GM12878 (cell line): Measurements from ENCODE around the gene MOK. TPM values are rescaled to one million over a fixed set of nuclear protein-coding genes. Genes with fewer than 3 reads are reported as not detected.

ENCODE experiments used
- ATAC-seq: fragments of 200-7000 bp; cut with Tn5 transposase; 3 replicates; pipeline ENCODE4 v1.9.1; 2020; ENCODE audit warnings: mild to moderate bottlenecking, moderate library complexity
- BruUV-seq: library from RNA; stranded (reverse); fragments of 400-500 nt; replicated peaks from 2 replicates; lab custom pipeline; 2021; lab: Mats Ljungman, UMichigan
- CTCF ChIA-PET: fragments of 300-600 bp; sonication (Branson Sonifier 250); formaldehyde crosslinking; extraction: SDS; loops from one replicate; lab custom pipeline; 2021; ENCODE audit warnings: inconsistent platforms; lab: Yijun Ruan, JAX
- POLR2A ChIA-PET: fragments of 350-600 bp; formaldehyde crosslinking; extraction: SDS; loops from one replicate; lab custom pipeline; 2021; ENCODE audit warnings: inconsistent platforms; lab: Charles Lee
- RAD21 ChIA-PET: fragments of 300-600 bp; sonication (Branson Sonifier 250); formaldehyde crosslinking; loops from one replicate; lab custom pipeline; 2023; ENCODE audit warnings: antibody characterized with exemption; ENCODE audit not compliant: unreplicated experiment; lab: Charles Lee
- SMC1A ChIA-PET: fragments of 300-600 bp; sonication (Branson Sonifier 250); formaldehyde crosslinking; loops from one replicate; lab custom pipeline; 2023; ENCODE audit not compliant: unreplicated experiment, uncharacterized antibody; lab: Charles Lee
- DNase-seq: peaks from one replicate; pipeline ENCODE4 v3.0.0-alpha.2; 2011; ENCODE audit warnings: low read depth, low spot score
- FAIRE-seq: peaks from 3 replicates; lab custom pipeline; 2011; peaks lifted over from hg19 to GRCh38; lab: Jason Lieb, UNC
- H2AFZ ChIP-seq: 2 replicates; pipeline ENCODE4 v1.6.0; 2011; ENCODE audit warnings: low read depth, low read length, control low read depth; ENCODE audit not compliant: control insufficient read depth
- H3K27ac ChIP-seq: 2 replicates; pipeline ENCODE4 v1.5.1; 2011; ENCODE audit warnings: control low read depth; ENCODE audit not compliant: control insufficient read depth, insufficient read depth
- H3K27me3 ChIP-seq, 2 experiments: replicated peaks in 1 of 2; 2 replicates each; pipeline versions ENCODE4 v1.6.0 to v1.6.1; 2011; ENCODE audit warnings: low read length in 1 of 2; ENCODE audit not compliant: control insufficient read depth in 2 of 2, insufficient read depth in 2 of 2
- H3K36me3 ChIP-seq, 2 experiments: 2 replicates each; pipeline ENCODE4 v1.5.1; 2011; ENCODE audit warnings: low read length in 1 of 2; ENCODE audit not compliant: control insufficient read depth in 2 of 2, insufficient read depth in 2 of 2
- H3K4me1 ChIP-seq: 2 replicates; pipeline ENCODE4 v1.6.1; 2011; ENCODE audit warnings: mild to moderate bottlenecking, low read length, moderate library complexity, mixed read lengths; ENCODE audit not compliant: control insufficient read depth, insufficient read depth
- H3K4me2 ChIP-seq: 2 replicates; pipeline ENCODE4 v1.6.0; 2011; ENCODE audit warnings: control low read depth; ENCODE audit not compliant: control insufficient read depth, insufficient read depth
- H3K4me3 ChIP-seq: fragments of 200-600 bp; sonication (generic); 2 replicates; pipeline ENCODE4 v1.5.1; 2016
- H3K79me2 ChIP-seq: 2 replicates; pipeline ENCODE4 v1.6.0; 2011; ENCODE audit warnings: low read length; ENCODE audit not compliant: control insufficient read depth, insufficient read depth
- H3K9ac ChIP-seq: 2 replicates; pipeline ENCODE4 v1.8.0; 2011; ENCODE audit warnings: low read length, control low read depth, mixed read lengths; ENCODE audit not compliant: control insufficient read depth, insufficient read depth
- H3K9me3 ChIP-seq: replicated peaks from 3 replicates; pipeline ENCODE4 v1.5.1; 2011; ENCODE audit warnings: mild to moderate bottlenecking, low read length; ENCODE audit not compliant: control insufficient read depth, insufficient read depth
- H4K20me1 ChIP-seq: 2 replicates; pipeline ENCODE4 v1.6.0; 2011; ENCODE audit not compliant: control insufficient read depth, insufficient read depth
- MTA3 ChIP-seq: IDR thresholded peaks from 2 replicates; pipeline ENCODE4 v1.6.1; 2012; ENCODE audit warnings: low read length, inconsistent platforms, borderline replicate concordance
- NRF1 ChIP-seq: conservative IDR thresholded peaks from 2 replicates; pipeline ENCODE4 v1.6.1; 2011; ENCODE audit warnings: mild to moderate bottlenecking, low read depth, low read length, improper control_type of control experiment
- PML ChIP-seq: IDR thresholded peaks from 2 replicates; pipeline ENCODE4 v1.6.1; 2012; ENCODE audit warnings: low read length, inconsistent platforms
- SMAD1 ChIP-seq: fragments of 450-650 bp; IDR thresholded peaks from 2 replicates; pipeline ENCODE4 v1.6.1; 2018; ENCODE audit warnings: mild to moderate bottlenecking, low read depth; ENCODE audit not compliant: partially characterized antibody
- SMAD5 ChIP-seq: IDR thresholded peaks from 2 replicates; pipeline ENCODE4 v1.6.1; 2016; ENCODE audit warnings: antibody characterized with exemption, low read depth
- STAT1 ChIP-seq: fragments of 450-650 bp; conservative IDR thresholded peaks from 2 replicates; pipeline ENCODE4 v1.6.1; 2014; ENCODE audit warnings: antibody characterized with exemption, mild to moderate bottlenecking
- TCF12 ChIP-seq: IDR thresholded peaks from 2 replicates; pipeline ENCODE4 v1.6.1; 2011; ENCODE audit warnings: low read depth, mild to moderate bottlenecking, low read length
- WRNIP1 ChIP-seq: IDR thresholded peaks from 2 replicates; pipeline ENCODE4 v1.6.1; 2011; ENCODE audit warnings: low read depth, low read length, improper control_type of control experiment, borderline replicate concordance
- ZSCAN29 ChIP-seq: fragments of 450-650 bp; IDR thresholded peaks from 2 replicates; pipeline ENCODE4 v1.6.1; 2017; ENCODE audit warnings: mild to moderate bottlenecking, moderate library complexity
- WGBS: methylation state at CpG from one replicate; pipeline ENCODE4 v1.1.6; 2016; ENCODE audit warnings: low lambda C conversion rate; ENCODE audit not compliant: insufficient replicate concordance, insufficient coverage; ENCODE audit errors: missing lambda C conversion rate; 5-methylcytosine and 5-hydroxymethylcytosine counted together
- in situ Hi-C: fragments of 300-500 bp; cut with MboI; formaldehyde crosslinking; loops from 9 replicates; pipeline ENCODE4 v1.14.3; 2018; ENCODE audit warnings: mixed read lengths
- intact Hi-C: fragments of 100-400 bp; cut with micrococcal nuclease; formaldehyde crosslinking; loops from one replicate; pipeline ENCODE4 v1.14.2; 2022; ENCODE audit not compliant: unreplicated experiment
- polyA plus RNA-seq, 11 experiments: library from polyadenylated mRNA; depleted of rRNA in 4 of 11; unstranded in 6 of 11; stranded (reverse) in 5 of 11; fragments of >200 nt; fragmentation: Nextera tagmentation in 4 of 11; fragmentation: Illumina TruSeq in 1 of 11; extraction: Ambion mirVana in 4 of 11; extraction: Trizol in 1 of 11; gene quantifications; 1 replicate in 1 of 11; 2 replicates in 10 of 11; pipeline versions ENCODE4 v1.2.1 to v1.2.3, GENCODE V29; 2011 to 2016; ENCODE audit warnings: inconsistent platforms in 2 of 11, missing spikeins in 2 of 11, low read depth in 1 of 11
- total RNA-seq, 4 experiments: library from RNA; depleted of rRNA in 3 of 4; stranded (reverse); fragments of >200 nt in 3 of 4; fragmentation: Illumina TruSeq in 1 of 4; extraction: Trizol in 1 of 4; gene quantifications; 2 replicates each; pipeline versions ENCODE4 v1.2.1 to v1.2.3, GENCODE V29; 2013 to 2021
- TF ChIP-seq, protein P1 (sequence below): fragments of 450-650 bp; IDR thresholded peaks from 2 replicates; pipeline ENCODE4 v1.6.1; 2017; ENCODE audit warnings: mild to moderate bottlenecking, moderate library complexity

MOK gene
- total and polyA plus RNA-seq, 10 of the 15 experiments (the other 5 are each of a cell fraction or from before 2014, with no cell fraction given): 0.10 to 3.0 (median 1.4) TPM

DNA sequence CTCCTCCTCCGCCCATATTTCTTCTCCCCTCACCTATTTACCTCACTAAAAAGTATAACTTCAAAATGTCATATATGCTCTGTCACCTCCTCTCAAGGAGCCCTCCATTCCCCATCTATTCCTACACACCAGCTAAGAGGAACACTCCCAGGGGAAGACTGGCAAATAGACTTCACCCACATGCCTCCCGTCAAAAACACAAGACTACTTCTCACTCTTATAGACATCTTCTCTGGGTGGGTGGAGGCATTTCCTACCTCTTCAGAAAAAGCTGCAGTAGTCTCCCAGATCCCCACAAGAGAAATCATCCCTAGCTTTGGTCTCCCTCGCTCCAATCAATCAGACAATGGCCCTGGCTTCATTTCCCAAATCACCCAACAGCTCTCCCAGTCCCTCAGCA lies 66.2 kb downstream of the MOK start:
- Histone ChIP-seq H3K27ac (no peak overlapping the region), H3K4me2 (no peak overlapping the region), H4K20me1 (no peaks in the 10 kb centered on the region), H3K4me1 (no peaks in the 10 kb centered on the region), H3K4me3 (no peak overlapping the region), H3K9me3 (no peaks in the 10 kb centered on the region; the same call in 2 of the 3 replicates), H3K79me2 (no peaks in the 10 kb centered on the region), H3K27me3 (no peaks in the 10 kb centered on the region), H2AFZ (no peak overlapping the region), H3K36me3 (no peaks in the 10 kb centered on the region), H3K9ac (no peak overlapping the region)
- FAIRE-seq (no peak), ATAC-seq (no peak), DNase-seq (no peak)
- BruUV-seq: no TSS peak
- intact Hi-C loops (no loop called here), in situ Hi-C loops (loop anchor here (5.0 kb wide), 1 partner anchor 74 kb away; no protein-coding TSS in a partner anchor)
- RAD21 ChIA-PET: no interaction called here
- CTCF ChIA-PET: interaction anchor here (0.5 to 1.5 kb wide), 2 partner anchors 75 to 78 kb away, joined by 3 read pairs; no protein-coding TSS in a partner anchor
- TF ChIP-seq SMAD5 (no peak), ZSCAN29 (no peak)
- POLR2A ChIA-PET: no interaction called here
- SMC1A ChIA-PET: no interaction called here
- WGBS: 48% methylated on average over 3 of the region's 3 CpGs

DNA sequence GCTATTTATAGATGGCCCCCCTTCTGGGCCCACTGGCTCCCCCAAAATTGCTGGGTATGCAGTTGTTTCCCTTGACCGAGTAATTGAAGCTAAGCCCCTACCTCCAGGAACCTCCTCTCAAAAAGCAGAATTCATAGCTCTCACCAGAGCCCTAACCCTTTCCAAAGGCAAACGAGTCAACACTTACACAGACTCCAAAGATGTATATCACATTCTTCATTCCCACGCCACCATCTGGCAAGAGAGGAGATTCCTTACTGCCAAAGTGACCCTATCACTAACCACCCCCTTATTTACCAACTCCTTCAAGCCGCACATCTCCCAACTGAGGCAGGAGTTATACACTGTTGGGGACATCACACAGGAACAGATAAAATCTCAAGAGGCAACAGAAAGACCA lies 66.8 kb downstream of the MOK start:
- FAIRE-seq (no peak), ATAC-seq (no peak), DNase-seq (no peak)
- ChIA-PET CTCF (interaction anchor here (1.5 to 1.6 kb wide), 2 partner anchors 27 to 76 kb away, joined by 3 to 7 read pairs; no protein-coding TSS in a partner anchor), RAD21 (interaction anchor here (0.6 to 1.2 kb wide), 2 partner anchors 76 to 191 kb away, joined by 3 read pairs; no protein-coding TSS in a partner anchor), SMC1A (no interaction called here), POLR2A (no interaction called here)
- no peaks in the 10 kb centered on the region for H3K4me1 ChIP-seq
- no peak overlapping the region for H3K4me2 ChIP-seq
- no peaks in the 10 kb centered on the region for H3K79me2 ChIP-seq
- H3K36me3 ChIP-seq: no peaks in the 10 kb centered on the region
- H3K27ac ChIP-seq: no peak overlapping the region
- TF ChIP-seq NRF1 (no peak), SMAD1 (no peak), TCF12 (no peak), WRNIP1 (no peak), MTA3 (no peak), STAT1 (no peak), PML (no peak)
- TF ChIP-seq, protein P1, sequence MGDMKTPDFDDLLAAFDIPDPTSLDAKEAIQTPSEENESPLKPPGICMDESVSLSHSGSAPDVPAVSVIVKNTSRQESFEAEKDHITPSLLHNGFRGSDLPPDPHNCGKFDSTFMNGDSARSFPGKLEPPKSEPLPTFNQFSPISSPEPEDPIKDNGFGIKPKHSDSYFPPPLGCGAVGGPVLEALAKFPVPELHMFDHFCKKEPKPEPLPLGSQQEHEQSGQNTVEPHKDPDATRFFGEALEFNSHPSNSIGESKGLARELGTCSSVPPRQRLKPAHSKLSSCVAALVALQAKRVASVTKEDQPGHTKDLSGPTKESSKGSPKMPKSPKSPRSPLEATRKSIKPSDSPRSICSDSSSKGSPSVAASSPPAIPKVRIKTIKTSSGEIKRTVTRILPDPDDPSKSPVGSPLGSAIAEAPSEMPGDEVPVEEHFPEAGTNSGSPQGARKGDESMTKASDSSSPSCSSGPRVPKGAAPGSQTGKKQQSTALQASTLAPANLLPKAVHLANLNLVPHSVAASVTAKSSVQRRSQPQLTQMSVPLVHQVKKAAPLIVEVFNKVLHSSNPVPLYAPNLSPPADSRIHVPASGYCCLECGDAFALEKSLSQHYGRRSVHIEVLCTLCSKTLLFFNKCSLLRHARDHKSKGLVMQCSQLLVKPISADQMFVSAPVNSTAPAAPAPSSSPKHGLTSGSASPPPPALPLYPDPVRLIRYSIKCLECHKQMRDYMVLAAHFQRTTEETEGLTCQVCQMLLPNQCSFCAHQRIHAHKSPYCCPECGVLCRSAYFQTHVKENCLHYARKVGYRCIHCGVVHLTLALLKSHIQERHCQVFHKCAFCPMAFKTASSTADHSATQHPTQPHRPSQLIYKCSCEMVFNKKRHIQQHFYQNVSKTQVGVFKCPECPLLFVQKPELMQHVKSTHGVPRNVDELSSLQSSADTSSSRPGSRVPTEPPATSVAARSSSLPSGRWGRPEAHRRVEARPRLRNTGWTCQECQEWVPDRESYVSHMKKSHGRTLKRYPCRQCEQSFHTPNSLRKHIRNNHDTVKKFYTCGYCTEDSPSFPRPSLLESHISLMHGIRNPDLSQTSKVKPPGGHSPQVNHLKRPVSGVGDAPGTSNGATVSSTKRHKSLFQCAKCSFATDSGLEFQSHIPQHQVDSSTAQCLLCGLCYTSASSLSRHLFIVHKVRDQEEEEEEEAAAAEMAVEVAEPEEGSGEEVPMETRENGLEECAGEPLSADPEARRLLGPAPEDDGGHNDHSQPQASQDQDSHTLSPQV: no peak
- H4K20me1 ChIP-seq: no peaks in the 10 kb centered on the region
- H3K9me3 ChIP-seq: no peaks in the 10 kb centered on the region; the same call in 2 of the 3 replicates
- in situ Hi-C loops: loop anchor here (5.0 kb wide), 1 partner anchor 74 kb away; no protein-coding TSS in a partner anchor
- intact Hi-C loops: no loop called here
- no peak overlapping the region for H3K4me3 ChIP-seq
- no peak overlapping the region for H3K9ac ChIP-seq
- 26% methylated on average over 4 of the region's 4 CpGs for WGBS
- no TSS peak for BruUV-seq
- no peak overlapping the region for H2AFZ ChIP-seq
- no peaks in the 10 kb centered on the region; a peak in 1 of 4 replicates for H3K27me3 ChIP-seq
